Activated gamma-delta T cell treated with Interleukin-2 at 50 U/mL for 16 hours (primary cell): ENCODE measurements around the gene GABPB1.

Experiments used
- DNase-seq: peaks from one replicate; pipeline ENCODE4 v3.0.0-alpha.2; 2020

GABPB1 gene

DNA sequence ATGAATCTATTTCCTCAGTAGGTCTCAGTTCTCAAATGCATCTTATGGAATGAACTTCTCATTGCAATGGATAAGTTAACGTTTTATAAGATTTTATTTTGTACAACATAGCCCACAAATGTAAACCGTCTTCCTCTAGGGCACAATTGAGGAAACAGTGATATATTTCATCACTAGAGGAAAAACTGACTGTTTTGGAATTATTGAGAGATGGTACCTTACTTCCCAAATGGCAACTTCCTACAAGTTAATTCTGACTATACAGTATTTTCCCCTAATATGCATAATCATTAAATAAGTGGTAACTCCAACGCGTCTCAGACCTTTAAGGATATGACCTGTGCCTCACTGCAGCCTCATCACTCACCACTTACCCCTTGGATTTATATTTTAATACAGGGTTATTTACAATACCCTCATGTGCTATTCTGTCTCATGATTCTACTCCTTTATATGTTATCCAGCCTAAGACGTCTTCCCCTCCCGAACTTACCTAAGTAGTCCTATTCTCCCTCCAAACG is 13.3 kb downstream of the GABPB1 start:
- DNase-seq: no peak

DNA sequence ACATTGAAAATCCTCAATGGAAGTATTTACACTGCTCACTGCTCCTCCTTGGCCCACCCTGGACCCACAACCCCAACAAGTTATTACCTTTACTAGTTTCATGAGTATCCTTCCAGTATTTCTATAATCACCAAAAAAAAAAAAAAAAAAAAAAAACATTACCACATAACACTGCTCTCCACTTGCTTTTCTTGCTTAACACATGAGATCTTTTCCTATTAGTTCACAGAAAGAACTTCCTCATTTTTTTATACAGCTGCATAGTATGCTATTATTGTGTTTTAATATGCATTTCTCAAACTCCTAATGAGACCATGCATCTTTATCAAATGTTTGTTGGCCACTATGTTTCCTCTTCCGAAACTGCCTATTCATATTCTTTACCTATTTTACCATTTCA is 14.6 kb downstream of the GABPB1 start:
- no peak for DNase-seq

DNA sequence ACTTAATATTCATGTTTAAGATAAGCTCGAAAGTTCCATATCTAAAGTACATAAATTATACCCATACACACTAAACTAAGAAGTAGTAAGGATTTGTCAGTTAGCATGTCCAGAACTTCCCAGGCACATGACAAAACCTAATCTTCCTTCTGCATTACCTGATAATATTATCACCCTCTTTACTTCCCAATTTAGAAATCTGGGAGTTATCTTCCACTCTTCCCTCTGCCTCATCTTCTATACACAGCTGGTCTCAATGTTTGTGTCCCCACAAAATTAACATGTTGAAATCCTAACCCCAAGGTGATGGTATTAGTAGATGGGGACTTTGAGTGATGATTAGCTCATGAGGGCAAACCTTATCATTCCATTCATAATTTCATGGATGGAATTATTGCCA is 15.3 kb downstream of the GABPB1 start:
- no peak for DNase-seq

DNA sequence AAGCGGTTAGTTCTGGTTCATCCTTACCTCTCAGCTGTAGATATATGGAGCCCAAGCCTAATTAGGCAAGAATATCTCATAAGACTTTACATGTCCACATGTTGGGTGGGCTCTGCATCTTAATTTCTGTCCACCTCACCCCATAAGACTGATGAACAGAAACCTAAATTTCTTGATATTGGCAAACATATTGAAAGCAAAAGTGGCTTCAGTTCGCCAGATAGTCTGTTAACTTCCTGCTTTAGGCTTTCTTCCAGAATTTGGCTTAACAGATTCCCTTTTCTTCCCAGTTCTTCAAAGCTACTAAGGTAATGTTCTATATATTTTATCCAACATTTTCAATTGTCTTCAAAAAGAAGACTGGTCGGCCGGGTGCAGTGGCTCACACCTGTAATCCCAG is 19.7 kb downstream of the GABPB1 start:
- DNase-seq: no peak

DNA sequence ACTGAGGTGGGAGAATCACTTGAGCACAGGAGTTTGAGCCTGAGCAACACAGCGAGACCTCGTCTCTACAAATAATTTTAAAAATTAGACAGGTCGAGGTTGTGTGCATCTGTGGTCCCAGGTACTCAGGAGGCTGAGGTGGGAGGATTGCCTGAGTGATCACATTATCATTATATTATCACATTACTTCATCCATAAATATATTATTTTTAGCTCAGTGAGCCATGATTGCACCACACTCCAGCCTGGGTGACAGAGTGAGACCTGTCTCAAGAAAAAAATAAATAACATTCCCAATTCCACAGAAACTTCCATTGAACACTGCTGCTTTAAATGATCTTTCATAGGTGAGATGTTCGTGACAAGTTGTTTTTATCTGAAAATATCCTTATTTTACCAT is 21.8 kb downstream of the GABPB1 start:
- DNase-seq: no peak

DNA sequence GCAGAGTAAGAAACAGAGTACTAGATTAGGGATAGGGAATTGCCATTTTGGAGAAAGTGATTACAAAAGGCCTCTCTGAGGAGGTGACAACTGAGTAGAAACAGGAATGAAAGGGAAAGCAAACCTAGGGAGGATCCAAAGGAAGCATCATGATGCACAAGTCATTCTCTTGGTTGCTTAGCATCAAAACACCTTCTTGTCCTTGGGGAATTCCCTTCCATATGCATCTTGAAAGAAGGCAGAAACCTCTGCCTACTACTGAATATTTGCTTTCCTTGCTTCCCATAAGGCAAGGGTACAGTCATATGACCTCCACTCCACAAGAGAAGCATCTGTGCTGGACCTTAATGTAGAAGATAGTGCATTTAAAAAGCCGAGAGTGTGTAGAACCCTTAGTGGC is 24.1 kb downstream of the GABPB1 start:
- no peak for DNase-seq

DNA sequence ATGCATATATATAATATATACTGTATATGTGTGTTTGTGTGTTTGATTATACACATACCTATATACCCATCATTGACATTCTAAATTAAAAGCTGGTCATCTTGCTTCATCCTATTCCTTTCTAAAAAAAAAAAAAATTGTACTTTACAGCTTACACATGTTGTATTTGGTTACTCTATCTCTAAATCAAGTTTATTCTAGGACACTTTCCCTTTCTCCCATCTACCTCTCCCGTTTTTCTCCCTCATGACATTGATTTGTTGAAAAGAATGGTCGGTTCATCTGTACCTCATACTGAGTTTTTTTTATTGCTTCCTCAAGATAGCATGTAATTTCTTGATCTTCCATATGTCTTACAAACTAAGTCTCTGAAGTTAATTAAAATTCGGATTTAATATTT is 26.9 kb downstream of the GABPB1 start:
- no peak for DNase-seq

DNA sequence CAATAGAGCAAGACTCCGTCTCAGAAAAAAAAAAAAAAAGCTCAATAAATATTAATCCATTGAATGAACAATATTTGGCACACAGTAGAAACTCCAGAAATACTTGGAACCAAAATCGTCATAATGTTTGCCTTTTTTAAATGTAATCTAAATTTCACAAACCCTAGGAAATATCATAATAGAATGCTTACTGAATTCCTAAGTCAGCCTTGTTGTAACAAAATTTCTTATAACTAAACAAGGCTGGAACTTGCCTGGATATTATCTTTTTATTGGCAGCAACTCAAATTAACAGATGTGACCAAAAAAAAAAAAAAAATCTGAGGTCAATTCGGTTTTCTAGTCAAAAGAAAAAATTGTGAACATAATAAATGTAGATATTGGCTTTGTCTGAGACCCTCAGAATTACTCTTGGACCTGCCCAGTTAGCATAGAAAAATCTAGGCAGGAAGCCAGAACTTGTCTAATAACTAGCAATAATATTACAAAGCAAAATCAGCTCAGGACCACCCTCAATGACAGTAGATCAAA is 33.3 kb downstream of the GABPB1 start:
- no peak for DNase-seq

DNA sequence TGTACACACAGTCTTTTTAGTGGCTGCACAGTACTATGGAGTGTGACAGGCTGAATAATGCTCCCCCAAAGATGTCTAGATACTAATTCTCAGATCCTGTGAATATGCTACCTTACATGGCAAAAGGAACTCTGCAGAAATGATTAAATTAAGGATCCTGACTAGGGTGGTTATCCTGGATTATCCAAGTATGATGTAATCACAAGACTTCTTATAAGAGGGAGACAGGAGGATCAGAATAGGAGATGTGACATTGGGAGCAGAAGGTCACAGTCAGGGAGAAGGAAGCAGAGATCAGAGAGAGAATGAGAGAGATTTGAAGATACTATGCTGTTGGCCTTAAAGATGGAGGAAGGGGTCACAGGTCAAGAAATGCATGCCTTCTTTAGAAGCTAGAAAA is 34.5 kb downstream of the GABPB1 start:
- no peak for DNase-seq

DNA sequence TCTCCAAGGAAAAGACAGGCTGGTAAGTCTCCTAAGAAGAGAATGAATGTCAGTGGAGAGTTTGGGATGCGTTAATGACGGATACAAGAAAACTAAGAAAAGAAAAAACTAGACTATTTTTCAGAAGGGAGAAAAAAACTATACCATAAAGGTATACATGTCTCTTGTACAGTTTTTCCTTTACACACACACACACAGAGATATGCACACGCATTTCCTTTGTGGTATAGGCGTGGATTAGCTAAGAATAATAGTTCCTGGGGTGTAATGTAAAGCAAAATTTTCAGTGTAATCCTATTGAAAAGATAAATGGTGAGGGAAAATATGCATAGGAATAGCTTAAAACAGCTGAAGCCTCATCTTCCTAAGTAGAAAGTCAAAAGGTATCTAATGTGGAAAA is 36.3 kb downstream of the GABPB1 start:
- no peak for DNase-seq

DNA sequence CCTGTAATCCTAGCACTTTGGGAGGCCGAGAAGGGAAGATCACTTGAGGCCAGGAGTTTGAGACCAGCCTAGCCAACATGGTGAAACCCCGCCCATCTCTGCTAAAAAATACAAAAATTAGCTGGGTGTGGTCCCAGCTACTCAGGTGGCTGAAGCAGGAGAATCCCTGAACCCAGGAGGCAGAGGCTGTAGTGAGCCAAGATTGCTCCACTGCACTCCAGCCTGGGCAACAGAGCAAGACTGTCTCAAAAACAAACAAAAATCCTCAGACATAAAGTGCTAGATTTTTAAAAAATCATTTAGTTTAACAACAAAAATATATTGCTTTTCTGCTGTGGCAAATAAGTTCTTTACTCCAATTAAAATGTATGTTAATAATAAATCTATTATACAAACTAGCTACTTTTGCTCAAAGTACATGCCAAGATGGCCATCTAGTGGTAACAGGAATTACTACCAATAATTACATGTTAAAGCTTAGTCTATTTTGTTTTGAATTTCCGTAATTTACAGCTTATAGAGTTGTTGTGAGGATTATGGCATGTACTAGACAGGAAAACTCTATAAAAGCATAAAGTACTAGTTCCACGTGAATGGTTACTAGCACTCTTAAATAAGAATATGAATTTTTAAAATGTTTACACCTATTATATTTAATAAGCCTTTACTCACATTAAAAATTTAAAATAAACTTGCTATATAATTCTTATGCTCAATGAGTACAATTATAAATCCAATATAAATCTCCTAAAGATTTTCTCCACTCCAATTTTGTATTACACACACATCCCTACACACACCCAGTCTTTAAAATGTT is 39.0 kb downstream of the GABPB1 start:
- no peak for DNase-seq

DNA sequence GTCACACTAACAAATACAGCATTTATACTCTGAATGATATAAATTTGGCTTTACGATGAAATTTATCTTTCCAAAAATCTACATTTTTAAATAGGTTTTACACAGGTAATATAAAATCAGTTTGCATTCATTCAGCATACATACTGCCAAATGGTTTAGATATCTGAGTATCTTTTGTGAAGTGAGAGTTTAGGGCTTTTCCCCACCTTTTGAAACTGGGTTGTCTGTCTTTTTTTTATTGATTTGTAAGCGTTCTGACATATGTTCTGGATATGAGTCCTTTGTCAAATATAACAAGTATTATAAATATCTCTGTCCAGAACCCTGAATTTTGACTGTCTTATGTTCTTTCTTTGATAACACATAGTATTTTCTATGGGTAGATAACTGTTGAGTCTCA is 42.4 kb downstream of the GABPB1 start:
- no peak for DNase-seq

DNA sequence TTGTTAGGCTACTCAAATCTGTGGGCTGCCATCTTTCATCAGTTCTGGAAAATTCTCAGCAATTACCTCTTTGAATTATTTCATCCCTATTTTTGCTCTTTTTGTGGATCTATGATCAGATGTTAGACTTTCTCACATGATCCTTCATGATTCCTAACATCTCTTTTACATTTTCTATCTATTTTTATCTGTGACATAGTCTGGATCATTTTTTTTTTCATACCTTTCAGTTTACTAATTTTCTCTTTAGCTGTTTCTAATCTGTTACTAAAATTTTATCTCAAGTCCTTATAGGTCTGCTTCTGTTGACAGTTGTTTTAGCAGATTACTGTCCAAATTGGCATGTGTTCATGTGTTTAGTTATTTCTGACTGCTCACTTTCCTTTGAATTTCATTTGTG is 47.2 kb downstream of the GABPB1 start:
- no peak for DNase-seq

DNA sequence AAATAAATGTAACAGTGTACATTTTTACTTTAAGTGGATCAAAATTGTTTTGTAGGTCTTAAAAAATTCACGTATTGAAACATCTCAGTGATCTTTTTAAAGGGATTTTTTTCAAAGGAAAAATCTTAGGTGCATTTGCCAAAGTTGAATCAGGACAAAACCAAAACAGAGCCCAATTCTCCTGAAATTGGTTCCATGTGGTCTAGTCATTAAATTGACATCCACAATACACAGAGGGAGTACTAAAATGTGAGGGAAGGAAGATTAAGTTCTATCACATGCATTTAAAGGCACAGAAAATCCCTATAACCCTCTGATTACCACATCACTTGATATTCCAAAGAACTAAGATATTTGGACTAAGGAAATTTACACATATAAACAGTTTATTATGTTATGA is 50.2 kb downstream of the GABPB1 start:
- DNase-seq: no peak

DNA sequence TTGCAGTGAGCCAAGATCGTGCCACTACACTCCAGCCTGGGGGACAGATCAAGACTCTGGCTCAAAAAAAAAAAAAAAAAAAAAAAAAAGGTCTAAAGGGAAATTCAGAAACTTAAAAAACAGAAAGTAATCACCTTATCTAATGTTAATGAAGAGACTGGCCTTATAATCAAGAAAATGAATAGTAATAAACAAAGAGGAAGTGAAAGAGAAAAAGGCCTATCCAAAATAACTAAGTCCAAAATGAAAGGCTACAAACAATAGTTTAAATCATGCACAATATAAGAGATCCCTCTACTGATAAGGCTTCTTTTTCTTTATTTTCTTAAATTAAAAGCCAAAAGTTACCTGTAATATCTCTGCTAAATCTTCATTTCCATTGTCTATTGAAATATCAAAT is 52.4 kb downstream of the GABPB1 start:
- DNase-seq: no peak

DNA sequence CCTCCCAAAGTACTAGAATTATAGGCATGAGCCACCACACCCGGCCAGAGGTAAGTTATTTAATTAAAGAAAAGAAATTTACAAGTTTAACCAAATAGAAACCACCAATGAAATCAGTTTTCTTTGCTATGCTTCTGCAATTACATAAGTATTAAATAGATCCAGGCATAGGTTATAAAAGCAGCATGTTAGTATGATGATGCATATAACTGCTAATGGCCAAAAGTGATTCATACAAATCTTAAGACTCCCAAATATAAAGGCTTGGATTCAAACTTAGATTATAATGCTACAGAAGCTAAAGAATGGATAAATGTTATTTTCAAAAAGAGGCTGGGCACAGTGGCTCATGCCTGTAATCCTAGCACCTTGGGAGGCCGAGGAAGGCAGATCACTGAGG is 56.7 kb downstream of the GABPB1 start:
- no peak for DNase-seq

DNA sequence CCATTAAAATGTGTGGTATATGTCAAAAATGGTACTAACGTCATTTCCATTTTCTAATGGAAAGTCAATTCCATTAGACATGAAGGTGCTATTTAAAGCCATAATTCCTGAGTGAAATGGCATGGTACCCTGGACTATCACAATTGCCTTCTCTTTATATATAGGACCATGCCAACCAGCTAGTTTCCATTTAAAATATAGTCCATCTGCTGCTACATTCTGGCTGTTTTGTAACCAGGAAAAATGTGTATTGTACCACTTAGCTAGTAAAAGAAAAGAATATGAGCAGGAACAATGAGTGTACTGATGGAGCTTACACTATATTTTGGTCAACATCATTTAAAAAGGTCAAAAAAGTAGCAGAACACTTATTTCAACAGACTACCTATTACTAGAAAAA is 59.0 kb downstream of the GABPB1 start:
- no peak for DNase-seq

DNA sequence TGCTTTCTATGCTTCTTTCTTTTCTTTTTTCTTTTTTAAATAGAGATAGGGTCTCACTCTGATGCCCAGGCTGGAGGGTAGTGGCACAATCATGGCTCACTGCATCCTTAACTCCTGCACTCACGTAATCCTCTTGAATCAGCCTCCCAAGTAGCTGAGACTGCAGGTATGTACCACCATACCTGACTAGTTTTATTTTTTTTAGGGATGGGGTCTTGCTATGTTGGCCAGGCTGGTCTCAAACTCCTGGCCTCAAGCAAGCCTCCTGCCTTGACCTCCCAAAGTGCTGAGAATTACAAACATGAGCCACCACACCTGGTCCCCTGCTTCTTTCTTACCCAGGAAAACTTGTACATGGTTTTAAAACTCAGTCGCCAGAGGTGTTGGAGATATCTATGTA is 65.2 kb downstream of the GABPB1 start:
- DNase-seq: no peak

DNA sequence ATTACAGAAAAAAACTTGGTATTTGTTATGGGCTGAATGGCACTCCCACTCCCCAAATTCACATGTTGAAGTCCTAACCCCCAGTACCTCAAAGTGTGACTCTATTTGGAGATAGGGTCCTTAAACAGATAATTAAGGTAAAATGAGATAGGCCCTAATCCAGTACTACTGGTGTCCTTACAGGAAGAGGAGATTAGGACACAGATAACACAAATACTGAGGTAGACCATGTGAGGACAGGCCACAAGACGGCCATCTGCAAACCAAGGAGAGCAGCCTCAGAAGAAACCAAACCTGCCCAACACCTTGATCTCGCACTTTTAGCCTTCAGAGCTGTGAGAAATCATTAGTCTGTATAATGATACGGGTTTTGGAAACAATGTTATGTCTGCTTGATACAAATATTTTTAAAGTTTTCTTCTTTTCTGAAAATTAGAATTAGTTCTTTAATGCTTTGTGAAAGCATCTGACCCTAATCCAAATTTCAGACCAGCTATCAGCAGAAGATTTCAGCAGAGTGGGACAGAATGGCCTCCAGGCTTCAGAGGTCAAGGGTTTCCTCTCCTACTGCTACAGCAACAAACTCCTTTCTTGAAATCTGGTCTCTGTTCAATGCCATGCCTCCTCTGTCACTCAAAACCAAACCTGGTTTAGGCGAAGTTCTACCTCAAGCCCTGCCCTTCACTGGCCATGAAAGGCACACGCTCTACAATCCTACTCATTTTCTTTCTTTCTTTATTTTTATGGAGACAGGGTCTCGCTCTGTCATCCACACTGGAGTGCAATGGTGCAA is 67.5 kb downstream of the GABPB1 start:
- no peak for DNase-seq

DNA sequence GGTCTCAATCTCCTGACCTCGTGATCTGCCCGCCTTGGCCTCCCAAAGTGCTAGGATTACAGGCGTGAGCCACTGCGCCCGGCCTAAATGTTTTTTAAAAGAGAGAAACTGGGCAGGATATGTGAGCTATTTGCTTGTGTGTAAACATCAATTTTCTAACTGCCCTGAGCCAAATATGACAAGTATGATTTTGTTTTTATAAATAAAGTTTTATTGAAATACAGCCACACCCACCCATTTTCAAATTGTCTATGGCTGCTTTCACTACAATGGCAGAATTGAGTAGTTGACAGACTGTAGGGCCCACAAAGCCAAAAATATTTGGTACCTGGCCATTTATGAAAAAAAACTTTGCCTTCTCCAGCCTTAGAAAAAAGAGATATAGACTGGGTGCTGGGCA is 73.6 kb downstream of the GABPB1 start:
- no peak for DNase-seq

DNA sequence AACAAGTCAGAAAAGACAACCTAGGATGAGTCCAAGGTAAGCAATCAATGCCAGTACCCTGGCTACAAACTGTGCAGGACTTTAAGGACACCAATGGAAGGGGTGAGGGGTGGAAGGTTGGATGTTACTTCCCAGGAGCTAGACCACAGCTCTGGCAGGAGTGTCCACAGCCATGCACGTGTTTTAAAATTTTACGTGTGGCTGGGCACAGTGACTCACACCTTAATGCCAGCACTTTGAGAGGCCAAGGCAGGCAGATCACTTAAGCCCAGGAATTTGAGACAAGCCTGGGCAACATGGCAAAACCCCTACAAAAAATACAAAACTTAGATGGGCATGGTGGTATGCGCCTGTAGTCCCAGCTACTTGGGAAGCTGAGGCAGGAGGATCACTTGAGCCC is 74.7 kb downstream of the GABPB1 start:
- no peak for DNase-seq

DNA sequence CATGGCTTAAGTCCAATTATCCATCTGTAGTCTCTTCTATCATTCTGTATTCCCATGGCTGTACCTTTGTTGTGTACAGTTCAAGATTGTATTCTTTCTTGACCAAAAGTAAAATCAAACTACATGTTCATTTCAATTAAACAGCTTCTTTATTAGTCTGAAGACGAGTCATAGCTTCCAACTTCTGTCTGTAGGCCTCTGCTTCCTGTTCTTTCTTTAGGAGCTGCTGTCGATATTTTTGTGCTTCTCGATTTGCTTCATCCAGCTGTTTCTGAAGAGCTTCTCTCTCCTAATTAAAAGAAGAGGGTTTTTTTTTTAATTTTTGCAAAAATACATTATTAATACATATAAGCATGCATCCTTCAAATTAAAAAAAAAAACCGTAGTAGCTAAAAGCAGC is 76.5 kb downstream of the GABPB1 start:
- DNase-seq: no peak

DNA sequence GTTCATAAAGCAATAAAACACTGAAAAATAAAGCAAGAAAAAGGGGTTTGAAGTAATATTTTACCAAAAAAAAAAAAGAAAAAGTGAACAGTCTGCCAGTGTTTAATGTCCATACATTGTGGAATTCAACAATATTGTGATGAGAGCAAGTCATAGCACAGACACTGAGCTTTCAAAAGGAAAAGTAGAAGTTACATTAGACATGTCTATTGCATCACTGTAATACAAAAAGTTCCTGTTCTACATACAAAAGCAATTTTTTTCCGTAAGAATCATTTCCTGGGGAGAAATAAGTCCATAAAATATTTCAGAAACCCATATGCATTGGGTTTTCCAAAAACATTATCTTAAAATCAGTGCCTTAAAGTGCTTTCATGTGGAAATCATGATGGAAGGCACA is 77.6 kb downstream of the GABPB1 start:
- DNase-seq: no peak

DNA sequence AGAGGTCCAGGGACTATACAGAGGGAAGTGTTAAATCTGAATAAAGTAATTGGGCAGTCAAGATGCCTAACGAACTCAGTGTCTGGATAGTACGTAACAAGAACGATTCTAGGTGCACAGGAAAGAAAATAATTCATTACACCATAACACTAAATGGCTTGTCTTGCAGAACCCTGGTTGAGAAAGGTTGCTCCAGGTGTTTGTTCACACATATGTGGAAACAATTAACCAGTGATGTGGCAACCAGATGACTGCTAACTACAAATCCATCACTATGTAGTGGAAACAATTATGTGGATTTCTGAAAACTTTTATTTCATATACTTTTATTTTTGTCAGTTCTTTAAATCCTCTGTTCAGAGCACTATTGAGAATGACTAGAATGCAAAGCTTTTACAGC is 79.1 kb downstream of the GABPB1 start:
- no peak for DNase-seq
